ENCODE measurements around the gene BAHCC1. TPM values are rescaled to one million over a fixed set of nuclear protein-coding genes. Genes with fewer than 3 reads are reported as not detected.
A peak's percentile ranks its signal among the peaks of the same experiment; 100 is the strongest.

BAHCC1 gene
- total and polyA plus RNA-seq, 3 experiments from 2014 or later: not detected

GRCh38 chr17:81437191-81437651 lies 42.0 kb downstream of the BAHCC1 start:
- ChIA-PET CTCF (no interaction called here), POLR2A (no interaction called here)
- no peak overlapping the region for H3K27ac Mint-ChIP-seq
- Histone ChIP-seq H3K4me3 (ENCODE audit: low read length) (no peak overlapping the region), H3K27me3 (ENCODE audit: insufficient read depth, low read length, poor library complexity, severe bottlenecking) (no peaks in the 10 kb centered on the region), H3K4me1 (ENCODE audit: insufficient read depth, low read length) (no peaks in the 10 kb centered on the region), H3K36me3 (ENCODE audit: insufficient read depth, low read length) (no peaks in the 10 kb centered on the region), H3K9me3 (ENCODE audit: low read length) (no peaks in the 10 kb centered on the region), H3K27ac (ENCODE audit: low read depth, low read length) (no peak overlapping the region)
- H3K4me1 Mint-ChIP-seq: no peaks in the 10 kb centered on the region
- H3K4me3 Mint-ChIP-seq: no peak overlapping the region
- H3K36me3 Mint-ChIP-seq: no peaks in the 10 kb centered on the region
- no peaks in the 10 kb centered on the region for H3K9me3 Mint-ChIP-seq
- no peak for DNase-seq
- peaks cover 7 to 21% of the 10 kb centered on the region in 2 donors for H3K27me3 Mint-ChIP-seq

DNA sequence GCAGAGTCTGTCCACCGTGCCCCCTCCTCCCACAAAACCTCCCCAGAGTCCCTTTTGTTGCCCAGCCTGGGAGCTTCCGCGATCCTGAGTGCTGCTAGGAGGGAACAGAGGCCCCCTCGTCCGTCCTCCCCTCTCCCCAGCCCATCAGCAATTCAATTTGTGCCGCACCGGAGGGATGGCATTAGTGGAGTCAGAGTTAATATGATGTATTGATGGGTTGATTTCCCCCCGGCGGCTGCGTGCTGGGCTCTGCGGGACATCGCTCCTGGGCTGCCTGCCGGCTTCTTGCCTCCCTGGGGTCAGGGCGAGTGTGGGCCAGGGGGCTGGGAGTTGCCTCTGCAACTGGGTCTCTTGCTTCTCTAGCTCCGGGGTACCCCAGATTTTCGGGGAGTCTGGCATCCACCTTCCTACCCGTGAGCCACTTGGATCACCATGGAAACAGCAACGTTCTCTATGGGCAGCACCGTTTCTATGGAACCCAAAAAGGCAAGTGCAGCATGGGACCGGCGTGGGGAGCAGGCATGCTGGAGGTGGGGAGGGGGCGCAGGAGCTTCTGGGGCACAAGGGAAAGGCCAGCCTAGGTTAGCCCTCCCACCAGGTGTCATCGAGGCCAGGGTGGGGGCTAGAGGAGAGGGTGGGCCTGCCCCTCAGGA lies 42.9 kb downstream of the BAHCC1 start:
- Mint-ChIP-seq H3K4me1 (no peaks in the 10 kb centered on the region), H3K9me3 (no peaks in the 10 kb centered on the region), H3K27me3 (peaks cover 7 to 21% of the 10 kb centered on the region in 2 donors), H3K27ac (no peak overlapping the region), H3K4me3 (no peak overlapping the region), H3K36me3 (no peaks in the 10 kb centered on the region)
- no peaks in the 10 kb centered on the region for H3K27me3 ChIP-seq (ENCODE audit: insufficient read depth, low read length, poor library complexity, severe bottlenecking)
- H3K36me3 ChIP-seq (ENCODE audit: insufficient read depth, low read length): no peaks in the 10 kb centered on the region
- H3K9me3 ChIP-seq (ENCODE audit: low read length): no peaks in the 10 kb centered on the region
- DNase-seq: no peak
- ChIA-PET POLR2A (no interaction called here), CTCF (no interaction called here)
- H3K4me1 ChIP-seq (ENCODE audit: insufficient read depth, low read length): no peaks in the 10 kb centered on the region
- H3K27ac ChIP-seq (ENCODE audit: low read depth, low read length): no peak overlapping the region
- H3K4me3 ChIP-seq (ENCODE audit: low read length): no peak overlapping the region

DNA sequence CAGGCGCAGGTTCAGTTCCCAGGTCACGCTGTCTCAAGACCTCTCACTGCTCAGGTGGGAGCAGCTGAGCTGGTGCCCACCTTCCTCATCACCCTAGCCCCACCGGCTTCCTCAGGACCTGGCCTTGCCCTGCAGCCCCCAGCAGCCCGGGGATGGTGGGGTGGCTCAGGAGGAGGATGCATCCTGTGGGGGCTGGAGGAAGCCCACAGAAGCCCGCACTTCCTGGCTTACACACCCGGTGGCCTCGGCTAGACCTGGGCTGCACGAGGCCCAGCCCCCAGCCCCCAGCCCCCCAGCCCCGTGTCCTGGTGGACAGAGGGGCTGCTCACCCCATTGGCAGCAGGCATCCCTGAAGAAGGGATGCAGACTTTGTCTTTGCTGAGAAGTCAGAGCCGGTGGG lies 43.4 kb downstream of the BAHCC1 start:
- no peak for DNase-seq
- CTCF ChIA-PET: no interaction called here
- H3K27me3 ChIP-seq (ENCODE audit: insufficient read depth, low read length, poor library complexity, severe bottlenecking): no peaks in the 10 kb centered on the region
- no peaks in the 10 kb centered on the region for H3K36me3 Mint-ChIP-seq
- no peaks in the 10 kb centered on the region for H3K9me3 ChIP-seq (ENCODE audit: low read length)
- H3K4me1 Mint-ChIP-seq: no peaks in the 10 kb centered on the region
- H3K4me3 ChIP-seq (ENCODE audit: low read length): no peak overlapping the region
- H3K4me3 Mint-ChIP-seq: no peak overlapping the region
- peaks cover 7 to 20% of the 10 kb centered on the region in 2 donors for H3K27me3 Mint-ChIP-seq
- H3K27ac Mint-ChIP-seq: no peak overlapping the region
- POLR2A ChIA-PET: no interaction called here
- no peaks in the 10 kb centered on the region for H3K9me3 Mint-ChIP-seq
- H3K27ac ChIP-seq (ENCODE audit: low read depth, low read length): no peak overlapping the region
- H3K36me3 ChIP-seq (ENCODE audit: insufficient read depth, low read length): no peaks in the 10 kb centered on the region
- no peaks in the 10 kb centered on the region for H3K4me1 ChIP-seq (ENCODE audit: insufficient read depth, low read length)

GRCh38 chr17:81440051-81440471 lies 44.8 kb downstream of the BAHCC1 start:
- no peaks in the 10 kb centered on the region for H3K9me3 Mint-ChIP-seq

DNA sequence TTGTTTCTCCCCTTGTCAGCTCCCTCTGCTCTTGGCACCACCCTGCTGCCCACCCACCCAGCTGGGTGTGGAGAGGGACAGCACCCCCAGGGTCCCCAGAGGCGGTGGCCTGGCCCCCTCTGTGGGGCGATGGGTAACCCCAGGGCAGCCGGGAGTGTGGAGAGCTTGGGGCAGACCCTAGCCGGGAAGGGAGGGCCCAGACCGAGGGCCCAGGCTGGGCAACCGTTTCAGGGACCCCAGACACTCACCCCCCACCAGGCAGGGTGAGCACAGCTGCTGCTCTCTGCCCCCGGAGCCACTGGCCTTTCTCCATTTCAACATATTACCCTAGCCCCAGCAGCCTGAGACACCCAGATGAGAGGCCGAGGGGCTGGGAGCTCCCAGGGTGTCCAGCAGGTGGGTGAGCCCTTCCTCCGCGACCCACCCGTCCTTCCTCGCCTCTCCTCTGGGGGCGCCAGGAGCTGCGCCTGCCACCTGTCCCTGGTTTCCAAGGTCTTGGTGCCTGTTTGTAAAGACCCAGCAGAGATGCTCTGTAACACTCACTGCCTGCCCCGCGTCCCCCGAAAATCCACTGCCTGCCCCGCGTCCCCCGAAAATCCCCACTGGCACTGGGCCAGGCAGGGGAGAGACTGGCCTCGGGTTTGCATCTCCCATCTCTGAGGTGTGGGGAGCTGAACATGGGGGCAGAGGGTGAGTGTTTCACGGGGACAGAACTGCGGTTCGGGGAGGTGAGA lies 45.4 kb downstream of the BAHCC1 start:
- ChIA-PET CTCF (interaction anchor here (1.3 kb wide), 1 partner anchor 44 kb away, joined by 3 read pairs; no protein-coding TSS in a partner anchor), POLR2A (no interaction called here)
- H3K27ac ChIP-seq (ENCODE audit: low read depth, low read length): no peak overlapping the region
- Mint-ChIP-seq H3K36me3 (no peaks in the 10 kb centered on the region), H3K4me1 (no peaks in the 10 kb centered on the region), H3K9me3 (no peaks in the 10 kb centered on the region), H3K27me3 (peaks cover 7 to 8% of the 10 kb centered on the region in 2 donors), H3K4me3 (no peak overlapping the region), H3K27ac (no peak overlapping the region)
- no peaks in the 10 kb centered on the region for H3K4me1 ChIP-seq (ENCODE audit: insufficient read depth, low read length)
- H3K4me3 ChIP-seq (ENCODE audit: low read length): no peak overlapping the region
- H3K27me3 ChIP-seq (ENCODE audit: insufficient read depth, low read length, poor library complexity, severe bottlenecking): no peaks in the 10 kb centered on the region
- H3K36me3 ChIP-seq (ENCODE audit: insufficient read depth, low read length): no peaks in the 10 kb centered on the region
- no peak for DNase-seq
- no peaks in the 10 kb centered on the region for H3K9me3 ChIP-seq (ENCODE audit: low read length)

More at GRCh38 chr17:81440051-81440471, 44.8 kb downstream of the BAHCC1 start:
- no peak overlapping the region for H3K27ac Mint-ChIP-seq
- H3K4me1 Mint-ChIP-seq: no peaks in the 10 kb centered on the region
- peaks cover 7 to 13% of the 10 kb centered on the region in 2 donors for H3K27me3 Mint-ChIP-seq
- Histone ChIP-seq H3K27me3 (ENCODE audit: insufficient read depth, low read length, poor library complexity, severe bottlenecking) (no peaks in the 10 kb centered on the region), H3K36me3 (ENCODE audit: insufficient read depth, low read length) (no peaks in the 10 kb centered on the region), H3K4me3 (ENCODE audit: low read length) (no peak overlapping the region), H3K4me1 (ENCODE audit: insufficient read depth, low read length) (no peaks in the 10 kb centered on the region), H3K27ac (ENCODE audit: low read depth, low read length) (no peak overlapping the region), H3K9me3 (ENCODE audit: low read length) (no peaks in the 10 kb centered on the region)
- no peak for DNase-seq
- H3K4me3 Mint-ChIP-seq: peak overlapping the region in 1 of 7 donors; percentile 54
- POLR2A ChIA-PET: no interaction called here
- H3K36me3 Mint-ChIP-seq: no peaks in the 10 kb centered on the region
- CTCF ChIA-PET: interaction anchor here (1.3 kb wide), 1 partner anchor 45 kb away, joined by 3 read pairs; no protein-coding TSS in a partner anchor

DNA sequence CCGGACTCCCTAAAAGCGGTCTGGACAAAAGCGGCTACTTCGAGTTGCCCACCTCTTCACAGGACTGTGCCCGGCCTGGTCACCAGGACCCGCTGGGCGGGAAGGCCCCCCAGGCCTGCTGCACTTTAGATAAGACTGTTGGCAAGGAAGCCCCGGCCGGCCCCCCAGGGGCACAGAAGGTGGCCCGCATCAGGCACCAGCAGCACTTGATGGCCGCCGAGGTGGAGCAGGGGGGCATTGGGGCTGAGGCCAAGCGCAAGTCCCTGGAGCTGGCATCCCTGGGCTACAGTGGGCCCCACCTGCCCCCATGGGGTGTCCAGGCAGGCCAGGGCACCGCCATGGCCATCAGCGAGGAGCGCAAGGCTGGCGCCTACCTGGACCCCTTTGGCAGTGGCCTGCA lies 47.5 kb downstream of the BAHCC1 start:
- POLR2A ChIA-PET: no interaction called here
- H3K4me3 ChIP-seq (ENCODE audit: low read length): no peak overlapping the region
- Mint-ChIP-seq H3K9me3 (no peaks in the 10 kb centered on the region), H3K36me3 (no peaks in the 10 kb centered on the region), H3K27ac (no peak overlapping the region), H3K4me1 (no peaks in the 10 kb centered on the region), H3K4me3 (no peak overlapping the region), H3K27me3 (peaks cover 5 to 7% of the 10 kb centered on the region in 2 donors)
- CTCF ChIA-PET: no interaction called here
- no peaks in the 10 kb centered on the region for H3K27me3 ChIP-seq (ENCODE audit: insufficient read depth, low read length, poor library complexity, severe bottlenecking)
- no peak for DNase-seq
- H3K9me3 ChIP-seq (ENCODE audit: low read length): no peaks in the 10 kb centered on the region
- no peak overlapping the region for H3K27ac ChIP-seq (ENCODE audit: low read depth, low read length)
- no peaks in the 10 kb centered on the region for H3K4me1 ChIP-seq (ENCODE audit: insufficient read depth, low read length)
- H3K36me3 ChIP-seq (ENCODE audit: insufficient read depth, low read length): no peaks in the 10 kb centered on the region

DNA sequence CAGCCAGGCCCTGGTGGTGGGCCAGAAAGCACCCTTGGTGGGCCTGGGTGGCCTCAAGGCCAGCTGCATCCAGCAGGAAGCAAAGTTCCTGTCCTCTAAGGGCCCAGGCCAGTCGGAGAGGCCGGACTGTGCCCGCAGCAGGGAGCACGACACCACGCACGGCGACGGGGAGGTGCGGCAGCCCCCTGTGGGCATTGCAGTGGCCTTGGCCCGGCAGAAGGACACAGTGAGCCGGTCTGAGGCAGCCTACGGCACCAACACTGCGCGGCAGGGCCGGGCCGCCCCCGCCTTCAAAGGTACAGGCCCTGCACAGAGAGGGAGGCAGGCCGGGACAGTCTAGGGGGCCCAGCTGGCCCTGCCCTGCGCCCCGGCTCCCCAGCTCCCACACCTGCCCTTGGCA lies 48.0 kb downstream of the BAHCC1 start:
- no peak overlapping the region for H3K27ac Mint-ChIP-seq

GRCh38 chr17:81444610-81445339 lies 49.5 kb downstream of the BAHCC1 start:
- Mint-ChIP-seq H3K27ac (no peak overlapping the region), H3K9me3 (no peaks in the 10 kb centered on the region), H3K36me3 (no peaks in the 10 kb centered on the region), H3K4me3 (no peak overlapping the region), H3K4me1 (no peaks in the 10 kb centered on the region), H3K27me3 (peaks cover 0 to 6% of the 10 kb centered on the region in 2 donors)
- no peak for DNase-seq
- Histone ChIP-seq H3K4me1 (ENCODE audit: insufficient read depth, low read length) (no peaks in the 10 kb centered on the region), H3K27ac (ENCODE audit: low read depth, low read length) (no peak overlapping the region), H3K4me3 (ENCODE audit: low read length) (no peak overlapping the region), H3K9me3 (ENCODE audit: low read length) (no peaks in the 10 kb centered on the region), H3K36me3 (ENCODE audit: insufficient read depth, low read length) (no peaks in the 10 kb centered on the region), H3K27me3 (ENCODE audit: insufficient read depth, low read length, poor library complexity, severe bottlenecking) (no peaks in the 10 kb centered on the region)
- CTCF ChIA-PET: no interaction called here
- POLR2A ChIA-PET: no interaction called here

More for the DNA sequence above, 48.0 kb downstream of the BAHCC1 start:
- Mint-ChIP-seq H3K4me3 (no peak overlapping the region), H3K4me1 (no peaks in the 10 kb centered on the region), H3K36me3 (no peaks in the 10 kb centered on the region), H3K27me3 (peaks cover 4 to 7% of the 10 kb centered on the region in 2 donors), H3K9me3 (no peaks in the 10 kb centered on the region)
- Histone ChIP-seq H3K36me3 (ENCODE audit: insufficient read depth, low read length) (no peaks in the 10 kb centered on the region), H3K4me1 (ENCODE audit: insufficient read depth, low read length) (no peaks in the 10 kb centered on the region), H3K9me3 (ENCODE audit: low read length) (no peaks in the 10 kb centered on the region), H3K4me3 (ENCODE audit: low read length) (no peak overlapping the region), H3K27me3 (ENCODE audit: insufficient read depth, low read length, poor library complexity, severe bottlenecking) (no peaks in the 10 kb centered on the region), H3K27ac (ENCODE audit: low read depth, low read length) (no peak overlapping the region)
- ChIA-PET POLR2A (no interaction called here), CTCF (no interaction called here)
- no peak for DNase-seq
